ENCODE measurements around the gene CNOT8. TPM values are rescaled to one million over a fixed set of nuclear protein-coding genes. Genes with fewer than 3 reads are reported as not detected.

The CNOT8 gene
- total and polyA plus RNA-seq, 9 of the 15 experiments (the other 6 are each of a cell fraction or from before 2014, with no cell fraction given) = 15.2 to 68.9 (median 52.1) TPM

GRCh38 chr5:154858297-154858971 lies at the start of gene CNOT8 (continued):
- TF ChIP-seq RBM15 (IDR thresholded peaks at IDR 0.05; ENCODE audit: insufficient read depth, low read length) (no peak), ZNF140 (CRISPR knock-in tag; IDR thresholded peaks at IDR 0.05) (no peak), PATZ1 (CRISPR knock-in tag; IDR thresholded peaks at IDR 0.05; ENCODE audit: borderline replicate concordance) (no peak), HES1 (IDR thresholded peaks at IDR 0.05; ENCODE audit: low read depth) (no peak; the same call in 1 of the 2 replicates), ZNF24 (IDR thresholded peaks at IDR 0.05) (peak; percentile 34; the same call in 1 of the 2 replicates), MEF2A (IDR thresholded peaks at IDR 0.05; ENCODE audit: control insufficient read depth, low read depth, low read length) (no peak), HDAC2 (IDR thresholded peaks at IDR 0.05) (no peak), ZNF184 (CRISPR knock-in tag; IDR thresholded peaks at IDR 0.05) (no peak), CTBP1 (IDR thresholded peaks at IDR 0.05; ENCODE audit: borderline replicate concordance) (peak; percentile 82), HOXB6 (CRISPR knock-in tag; IDR thresholded peaks at IDR 0.05; ENCODE audit: borderline replicate concordance) (no peak), PHB (CRISPR knock-in tag; IDR thresholded peaks at IDR 0.05) (no peak), ARID3A (IDR thresholded peaks at IDR 0.05; ENCODE audit: borderline replicate concordance, low read depth, low read length) (0 out of 2 replicates have a peak, but pooled peaks have one; percentile 19), THAP12 (CRISPR knock-in tag; IDR thresholded peaks at IDR 0.05) (peak; percentile 98), ETS1 (conservative IDR thresholded peaks at IDR 0.05; ENCODE audit: control insufficient read depth, low read depth, low read length) (no peak; the same call in 1 of the 2 replicates), ASH1L (IDR thresholded peaks at IDR 0.05; ENCODE audit: borderline replicate concordance, low read depth, partially characterized antibody) (no peak), FOXK2 (conservative IDR thresholded peaks at IDR 0.05 in 1 of 2, IDR thresholded peaks at IDR 0.05 in 1 of 2; ENCODE audit: low read depth in 2 of 2) (peak in 1 of 2 experiments; percentile 16; a peak in 3 of 4 replicates), RB1 (IDR thresholded peaks at IDR 0.05; ENCODE audit: low read depth) (peak; percentile 76), MYNN (IDR thresholded peaks at IDR 0.05) (no peak; the same call in 1 of the 2 replicates), MYNN (CRISPR knock-in tag; IDR thresholded peaks at IDR 0.05) (no peak), ARNT (IDR thresholded peaks at IDR 0.05) (no peak), FOXJ3 (CRISPR knock-in tag; IDR thresholded peaks at IDR 0.05) (no peak), SETDB1 (IDR thresholded peaks at IDR 0.05; ENCODE audit: low read length) (no peak)
